HG02798 (cell line): ENCODE data around the gene SGK2.
"Not testable (repeated sequence)": the region's sequence is repeated elsewhere in the genome, so short reads cannot be mapped to it uniquely, and the experiment has no call there.

Experiments used
- ATAC-seq: cut with Tn5 transposase; IDR thresholded peaks from one replicate; pipeline ENCODE4 v1.9.1; 2021; ENCODE audit warnings: mild to moderate bottlenecking; ENCODE audit not compliant: unreplicated experiment, poor library complexity

The SGK2 gene

GRCh38 chr20:43586641-43587040, 27.8 kb downstream of the SGK2 start:
- ATAC-seq, result no peak

GRCh38 chr20:43588526-43588925, 29.7 kb downstream of the SGK2 start:
- not testable (repeated sequence) for ATAC-seq

GRCh38 chr20:43590036-43590391, 31.2 kb downstream of the SGK2 start:
- ATAC-seq, result no peak

GRCh38 chr20:43590392-43591303, 31.8 kb downstream of the SGK2 start, which contains the start of gene IFT52:
Gene IFT52 (plus strand): TSS chr20:43590937. CDS start chr20:43594699, 3,762 bp downstream.
- peak; percentile 99 for ATAC-seq

GRCh38 chr20:43601960-43602359, 43.1 kb downstream of the SGK2 start:
- not testable (repeated sequence) for ATAC-seq

- no peak for ATAC-seq
Observed at GRCh38 chr20:43603124-43603523, 44.3 kb downstream of the SGK2 start.

- ATAC-seq, result no peak
Observed at GRCh38 chr20:43605715-43606114, 46.9 kb downstream of the SGK2 start.

GRCh38 chr20:43607278-43607677, 48.5 kb downstream of the SGK2 start:
- not testable (repeated sequence) for ATAC-seq

- ATAC-seq, result no peak
Observed at GRCh38 chr20:43631598-43631997, 72.8 kb downstream of the SGK2 start.
